Aorta (tissue), 5 donors: ENCODE results near the gene CLMN. TPM values are rescaled to one million over a fixed set of nuclear protein-coding genes. Genes with fewer than 3 reads are reported as not detected.
"Not testable (repeated sequence)": the region's sequence is repeated elsewhere in the genome, so short reads cannot be mapped to it uniquely, and the experiment has no call there.

ENCODE experiments used
- ATAC-seq: fragments of 200-7000 bp; cut with Tn5 transposase; one replicate; pipeline ENCODE4 v1.9.1; 2022; ENCODE audit warnings: moderate library complexity; ENCODE audit not compliant: low FRiP score
- DNase-seq, 2 donors: peaks; one replicate each; pipeline ENCODE4 v3.0.0-alpha.2; 2020
- H3K27ac ChIP-seq, 2 donors: one replicate each; pipeline ENCODE4 v1.5.1; 2013; ENCODE audit warnings: low read length in 2 of 2, mild to moderate bottlenecking in 2 of 2, moderate library complexity in 2 of 2, control low read depth in 1 of 2, inconsistent platforms in 1 of 2, low read depth in 1 of 2
- H3K27me3 ChIP-seq, 2 donors: one replicate each; pipeline ENCODE4 v1.6.1; 2013; ENCODE audit warnings: control low read depth in 1 of 2, low read length in 1 of 2, mild to moderate bottlenecking in 1 of 2, moderate library complexity in 1 of 2; ENCODE audit not compliant: insufficient read depth in 2 of 2, control insufficient read depth in 1 of 2
- H3K36me3 ChIP-seq, 2 donors: one replicate each; pipeline ENCODE4 v1.6.1; 2013; ENCODE audit warnings: control low read depth in 1 of 2, low read length in 1 of 2, mild to moderate bottlenecking in 1 of 2; ENCODE audit not compliant: insufficient read depth in 2 of 2, control insufficient read depth in 1 of 2
- H3K4me1 ChIP-seq, 2 donors: one replicate each; pipeline ENCODE4 v1.6.1; 2013; ENCODE audit warnings: low read length in 2 of 2, control low read depth in 1 of 2, mild to moderate bottlenecking in 1 of 2, moderate library complexity in 1 of 2; ENCODE audit not compliant: insufficient read depth in 2 of 2, control insufficient read depth in 1 of 2
- H3K4me3 ChIP-seq, 2 donors: one replicate each; pipeline ENCODE4 v1.5.1; 2013; ENCODE audit warnings: low read length in 2 of 2, control low read depth in 1 of 2, mild to moderate bottlenecking in 1 of 2
- H3K9me3 ChIP-seq: one replicate; pipeline ENCODE4 v1.6.1; 2013; ENCODE audit warnings: mild to moderate bottlenecking, low read length; ENCODE audit not compliant: control insufficient read depth
- WGBS, 2 donors: extraction: QIAGEN DNeasy Blood & Tissue Kit; methylation state at CpG; one replicate each; pipeline ENCODE4 v1.1.7; 2013; 5-methylcytosine and 5-hydroxymethylcytosine counted together
- intact Hi-C, 2 donors: fragments of 100-400 bp; cut with DNase I; formaldehyde crosslinking; loops; one replicate each; pipeline versions ENCODE4 v1.14.2 to v1.15.0; 2022
- polyA plus RNA-seq, 2 donors: library from polyadenylated mRNA; stranded (reverse); fragments of 200-250 nt; gene quantifications; one replicate each; pipeline ENCODE4 v1.2.3, GENCODE V29; 2013
- total RNA-seq, 2 donors: library from RNA; stranded (reverse); fragmentation: NEBNext Ultra II Directional; extraction: Animal tissue kit (Norgen Biotek cat#: 25700); gene quantifications; one replicate each; pipeline ENCODE4 v1.2.1, GENCODE V29; 2021
- donor health status: healthy with polysubstance abuse.
- donor health status: Bipolar disorder and iron deficiency.
- donor health status: DM: no; HTN: no; CAD: no.
- donor health status: DM: no; HTN: no; CAD: no.
- donor health status: DM: yes; HTN: yes; CAD: no.

The CLMN gene
- total and polyA plus RNA-seq, 4 donors, result 3.9 to 18.3 (median 11.0) TPM

- Histone ChIP-seq H3K36me3 (no peaks in the 10 kb centered on the region), H3K4me1 (peaks cover 2 to 3% of the 10 kb centered on the region in 2 donors), H3K9me3 (peaks cover 2% of the 10 kb centered on the region), H3K27ac (no peak overlapping the region), H3K4me3 (no peak overlapping the region), H3K27me3 (no peaks in the 10 kb centered on the region)
- 86 to 88% methylated on average over 10 of the region's 10 CpGs for WGBS, 2 donors
- DNase-seq (peak in 1 of 2 donors; percentile 61), ATAC-seq (no peak)
- intact Hi-C loops, result no loop called here
Observed at GRCh38 chr14:95146079-95146771, 173.5 kb downstream of the CLMN start.

- Histone ChIP-seq H3K27me3 (no peaks in the 10 kb centered on the region), H3K27ac (no peak overlapping the region), H3K4me3 (no peak overlapping the region), H3K4me1 (peaks cover 2 to 3% of the 10 kb centered on the region in 2 donors), H3K36me3 (no peaks in the 10 kb centered on the region), H3K9me3 (peaks cover 2% of the 10 kb centered on the region)
- DNase-seq (no peak), ATAC-seq (no peak)
- WGBS, 2 donors, result 76 to 93% methylated on average over 2 of the region's 2 CpGs
- intact Hi-C loops, result no loop called here
Observed at GRCh38 chr14:95144849-95145248, 174.9 kb downstream of the CLMN start.

GRCh38 chr14:95143808-95144620, 175.7 kb downstream of the CLMN start:
- no peaks in the 10 kb centered on the region for H3K36me3 ChIP-seq
- ATAC-seq (no peak), DNase-seq (no peak)
- peaks cover 2 to 3% of the 10 kb centered on the region in 2 donors for H3K4me1 ChIP-seq
- no peaks in the 10 kb centered on the region for H3K27me3 ChIP-seq
- intact Hi-C loops, result no loop called here
- H3K27ac ChIP-seq, result no peak overlapping the region
- no peak overlapping the region for H3K4me3 ChIP-seq
- peaks cover 2% of the 10 kb centered on the region for H3K9me3 ChIP-seq
- 79 to 80% methylated on average over 4 of the region's 4 CpGs for WGBS, 2 donors

- no peak for ATAC-seq
- DNase-seq, result no peak
- intact Hi-C loops, result no loop called here
- Histone ChIP-seq H3K36me3 (no peaks in the 10 kb centered on the region), H3K27me3 (no peaks in the 10 kb centered on the region), H3K4me1 (peaks cover 4% of the 10 kb centered on the region in 2 donors), H3K9me3 (peaks cover 2% of the 10 kb centered on the region), H3K4me3 (no peak overlapping the region), H3K27ac (no peak overlapping the region)
- WGBS, 2 donors, result 95 to 98% methylated on average over 2 of the region's 2 CpGs
Observed at GRCh38 chr14:95142208-95142607, 177.5 kb downstream of the CLMN start.

- Histone ChIP-seq H3K9me3 (peaks cover 2% of the 10 kb centered on the region), H3K27ac (no peak overlapping the region), H3K4me3 (no peak overlapping the region), H3K36me3 (no peaks in the 10 kb centered on the region), H3K4me1 (peaks cover 4% of the 10 kb centered on the region in 2 donors), H3K27me3 (no peaks in the 10 kb centered on the region)
- intact Hi-C loops, result no loop called here
- DNase-seq (no peak), ATAC-seq (no peak)
- 34 to 39% methylated on average over 1 of the region's 1 CpG for WGBS, 2 donors
Observed at GRCh38 chr14:95141684-95142083, 178.0 kb downstream of the CLMN start.

DNA sequence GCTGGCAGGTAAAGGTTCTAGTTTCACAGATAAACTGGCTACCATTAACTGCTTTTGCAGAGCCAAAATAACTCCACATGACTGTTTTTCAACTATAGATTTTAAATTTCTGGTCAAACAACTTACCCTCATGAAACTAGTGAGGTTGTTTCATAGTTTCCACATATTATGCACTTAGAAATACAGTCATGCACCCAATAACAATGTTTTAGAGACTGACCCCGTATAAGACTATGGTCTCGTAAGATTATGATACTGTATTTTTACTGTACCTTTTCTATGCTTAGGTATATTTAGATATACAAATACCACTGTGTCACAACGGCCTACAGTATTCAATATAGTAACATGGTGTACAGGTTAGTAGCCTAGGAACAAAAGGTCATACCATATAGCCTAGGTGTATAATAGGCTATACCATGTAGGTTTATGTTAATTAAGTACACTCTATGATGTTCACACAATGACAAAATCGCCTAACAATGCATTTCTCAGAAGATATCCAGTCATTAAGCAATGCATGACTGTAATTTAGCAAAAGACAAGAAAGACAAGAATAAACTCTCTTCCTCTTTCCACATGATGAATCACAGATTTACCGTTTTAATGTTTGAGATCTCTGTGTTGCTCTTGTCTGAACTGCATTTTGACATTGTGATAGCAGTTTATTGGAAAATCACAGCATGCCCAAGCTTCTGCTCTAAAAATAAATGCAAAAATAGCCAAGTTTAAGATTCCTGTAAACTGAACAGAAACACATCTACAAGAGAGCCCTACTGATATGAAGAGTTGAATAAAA, 179.4 kb downstream of the CLMN start:
- 66 to 67% methylated on average over 5 of the region's 5 CpGs for WGBS, 2 donors
- H3K9me3 ChIP-seq, result no peaks in the 10 kb centered on the region
- no peak overlapping the region for H3K4me3 ChIP-seq
- no peak overlapping the region for H3K27ac ChIP-seq
- ATAC-seq (no peak), DNase-seq (no peak)
- H3K27me3 ChIP-seq, result no peaks in the 10 kb centered on the region
- intact Hi-C loops, result no loop called here
- H3K4me1 ChIP-seq, result peaks cover 4% of the 10 kb centered on the region in 2 donors
- no peaks in the 10 kb centered on the region for H3K36me3 ChIP-seq

DNA sequence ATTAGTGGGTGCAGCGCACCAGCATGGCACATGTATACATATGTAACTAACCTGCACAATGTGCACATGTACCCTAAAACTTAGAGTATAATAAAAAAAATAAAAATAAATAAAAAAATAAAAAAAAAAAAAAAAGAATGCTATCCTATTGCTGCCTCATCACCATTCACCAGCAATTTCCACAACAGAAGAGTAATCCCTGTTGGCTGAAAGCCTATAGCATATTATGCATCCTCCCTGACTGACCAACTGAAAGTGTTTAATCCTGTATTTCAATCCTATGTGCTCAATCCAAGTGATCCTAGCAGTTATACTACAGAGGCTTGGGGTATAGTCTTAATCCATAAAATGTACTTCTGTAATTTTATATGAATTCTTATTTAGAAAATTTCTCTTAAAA, 180.8 kb downstream of the CLMN start:
- H3K4me3 ChIP-seq, result no peak overlapping the region
- DNase-seq (no peak), ATAC-seq (no peak)
- H3K27me3 ChIP-seq, result no peaks in the 10 kb centered on the region
- no peaks in the 10 kb centered on the region for H3K36me3 ChIP-seq
- intact Hi-C loops, result no loop called here
- peaks cover 4% of the 10 kb centered on the region in 2 donors for H3K4me1 ChIP-seq
- no peaks in the 10 kb centered on the region for H3K9me3 ChIP-seq
- no peak overlapping the region for H3K27ac ChIP-seq
- WGBS, 2 donors, result no CpG with 5 or more reads among the region's 1 CpG

DNA sequence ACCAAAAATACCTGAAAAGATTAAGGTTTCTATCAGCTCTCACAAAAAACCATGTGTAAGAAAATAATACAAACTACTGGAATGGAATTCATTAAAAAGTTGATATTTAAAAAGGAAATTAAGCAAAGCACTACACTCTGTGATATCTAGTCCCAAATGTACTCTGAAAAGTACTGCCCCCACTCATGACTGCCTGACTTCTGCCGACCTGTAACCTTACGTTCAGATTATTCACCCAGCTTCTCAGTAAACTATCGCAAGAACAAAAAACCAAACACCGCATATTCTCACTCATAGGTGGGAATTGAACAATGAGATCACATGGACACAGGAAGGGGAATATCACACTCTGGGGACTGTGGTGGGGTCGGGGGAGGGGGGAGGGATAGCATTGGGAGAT, 181.3 kb downstream of the CLMN start:
- H3K4me1 ChIP-seq, H3K4me3 ChIP-seq, H3K9me3 ChIP-seq, ATAC-seq, H3K27me3 ChIP-seq, H3K36me3 ChIP-seq, H3K27ac ChIP-seq, intact Hi-C loops, DNase-seq: not testable (repeated sequence)
- 95 to 98% methylated on average over 4 of the region's 5 CpGs for WGBS, 2 donors
